22Rv1 (cell line): ENCODE data around the gene NFU1.

Experiments used
- CTCF ChIP-seq: fragments of 450-650 bp; IDR thresholded peaks from 2 replicates; pipeline ENCODE4 v1.5.1; 2017; ENCODE audit warnings: mild to moderate bottlenecking
- ZFX ChIP-seq: fragments of 450-650 bp; IDR thresholded peaks from 2 replicates; pipeline ENCODE4 v1.6.1; 2017; ENCODE audit warnings: antibody characterized with exemption, borderline replicate concordance

GRCh38 chr2:69437751-69438154, 518 bp upstream of the NFU1 start:
- TF ChIP-seq CTCF (no peak), ZFX (no peak)
